HG02623 (cell line): ENCODE results near the gene AUTS2.

Experiments
- ATAC-seq: cut with Tn5 transposase; IDR thresholded peaks from one replicate; pipeline ENCODE4 v1.9.1; 2021; ENCODE audit warnings: moderate library complexity; ENCODE audit not compliant: unreplicated experiment

Gene AUTS2

GRCh38 chr7:70416986-70417655 lies 818.8 kb downstream of the AUTS2 start:
- no peak for ATAC-seq

- no peak for ATAC-seq
Measured at GRCh38 chr7:70419526-70420380, 821.5 kb downstream of the AUTS2 start.

GRCh38 chr7:70420381-70420662 lies 822.0 kb downstream of the AUTS2 start:
- no peak for ATAC-seq

- ATAC-seq = no peak
Measured at GRCh38 chr7:70421319-70421718, 823.0 kb downstream of the AUTS2 start.

- ATAC-seq = no peak
Measured at GRCh38 chr7:70426249-70426880, 828.1 kb downstream of the AUTS2 start.

GRCh38 chr7:70432567-70433001 lies 834.3 kb downstream of the AUTS2 start:
- ATAC-seq = no peak

- ATAC-seq = no peak
Measured at GRCh38 chr7:70434376-70434775, 836.1 kb downstream of the AUTS2 start.

GRCh38 chr7:70434821-70435220 lies 836.5 kb downstream of the AUTS2 start:
- ATAC-seq = no peak

GRCh38 chr7:70435634-70436033 lies 837.4 kb downstream of the AUTS2 start:
- ATAC-seq = no peak

- no peak for ATAC-seq
Measured at GRCh38 chr7:70436790-70437350, 838.6 kb downstream of the AUTS2 start.

GRCh38 chr7:70439651-70440050 lies 841.4 kb downstream of the AUTS2 start:
- no peak for ATAC-seq

GRCh38 chr7:70446448-70447143 lies 848.3 kb downstream of the AUTS2 start:
- ATAC-seq = no peak

GRCh38 chr7:70448312-70448906 lies 850.1 kb downstream of the AUTS2 start:
- ATAC-seq = no peak

- ATAC-seq = no peak
Measured at GRCh38 chr7:70450731-70451130, 852.5 kb downstream of the AUTS2 start.

- no peak for ATAC-seq
Measured at GRCh38 chr7:70455925-70456324, 857.6 kb downstream of the AUTS2 start.

GRCh38 chr7:70456719-70457118 lies 858.4 kb downstream of the AUTS2 start:
- ATAC-seq = no peak

GRCh38 chr7:70457482-70457881 lies 859.2 kb downstream of the AUTS2 start:
- no peak for ATAC-seq

- ATAC-seq = no peak
Measured at GRCh38 chr7:70457883-70458680, 859.8 kb downstream of the AUTS2 start.

- no peak for ATAC-seq
Measured at GRCh38 chr7:70458745-70459144, 860.5 kb downstream of the AUTS2 start.

GRCh38 chr7:70459546-70459945 lies 861.3 kb downstream of the AUTS2 start:
- ATAC-seq = no peak
